GM12873 (cell line): ENCODE data around the gene APEH.

Source experiments
- TF ChIP-seq, protein P1 (sequence below): IDR thresholded peaks from 2 replicates; pipeline ENCODE4 v1.5.1; 2012; ENCODE audit warnings: low read depth, mild to moderate bottlenecking, moderate library complexity, low read length, control low read depth; ENCODE audit not compliant: insufficient read depth; ENCODE audit errors: missing control alignments

Gene APEH

DNA sequence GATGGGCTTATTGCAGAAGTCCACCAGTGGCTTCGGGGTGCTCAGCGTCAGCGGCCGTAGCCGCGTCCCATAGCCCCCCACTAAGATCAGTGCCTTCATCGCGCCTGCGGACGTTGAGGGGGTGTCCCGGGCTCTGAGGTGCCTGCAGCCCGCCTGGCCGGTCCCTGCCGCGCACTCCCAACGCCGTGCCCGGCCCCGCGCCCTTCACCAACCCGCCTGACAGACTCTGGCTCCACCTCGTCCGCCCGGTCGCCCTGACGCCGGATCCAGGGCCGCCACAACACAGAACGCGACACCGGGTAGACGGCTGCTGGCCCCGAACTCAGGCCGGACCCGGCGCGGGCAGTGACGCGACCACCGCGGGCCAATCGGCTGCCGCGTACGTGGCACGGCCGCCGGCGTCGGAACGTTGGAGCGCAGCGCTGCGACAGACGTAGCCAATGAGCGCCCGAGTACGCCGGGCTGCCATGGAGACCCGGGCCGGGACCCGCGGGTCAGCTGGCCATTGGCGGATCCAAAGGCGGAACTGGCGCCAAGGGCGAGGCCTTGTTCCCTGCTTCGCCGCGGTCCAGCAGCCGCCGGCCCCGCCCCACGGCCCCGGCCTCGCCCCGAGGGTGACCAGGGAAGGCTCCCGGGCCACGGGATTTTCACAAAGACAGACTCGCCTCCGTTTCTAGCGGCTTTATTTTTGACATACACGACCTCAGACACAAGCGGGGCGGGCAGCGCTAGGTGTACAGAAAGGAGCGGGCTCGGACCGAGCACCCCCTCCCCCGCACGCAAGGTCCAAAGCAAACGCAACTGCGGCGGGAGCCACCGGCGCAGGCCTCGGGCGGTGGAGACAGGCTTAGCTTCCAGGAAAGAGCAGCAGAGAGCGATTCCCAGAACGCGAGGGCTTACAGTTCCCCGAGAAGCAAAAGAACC lies 49.7 kb downstream of the APEH start, which contains the start of gene GMPPB:
TSS of gene GMPPB (minus strand) at position 324 of the 924 bp plus-strand sequence. CDS start at position 99, 225 bp downstream.
- TF ChIP-seq, protein P1, sequence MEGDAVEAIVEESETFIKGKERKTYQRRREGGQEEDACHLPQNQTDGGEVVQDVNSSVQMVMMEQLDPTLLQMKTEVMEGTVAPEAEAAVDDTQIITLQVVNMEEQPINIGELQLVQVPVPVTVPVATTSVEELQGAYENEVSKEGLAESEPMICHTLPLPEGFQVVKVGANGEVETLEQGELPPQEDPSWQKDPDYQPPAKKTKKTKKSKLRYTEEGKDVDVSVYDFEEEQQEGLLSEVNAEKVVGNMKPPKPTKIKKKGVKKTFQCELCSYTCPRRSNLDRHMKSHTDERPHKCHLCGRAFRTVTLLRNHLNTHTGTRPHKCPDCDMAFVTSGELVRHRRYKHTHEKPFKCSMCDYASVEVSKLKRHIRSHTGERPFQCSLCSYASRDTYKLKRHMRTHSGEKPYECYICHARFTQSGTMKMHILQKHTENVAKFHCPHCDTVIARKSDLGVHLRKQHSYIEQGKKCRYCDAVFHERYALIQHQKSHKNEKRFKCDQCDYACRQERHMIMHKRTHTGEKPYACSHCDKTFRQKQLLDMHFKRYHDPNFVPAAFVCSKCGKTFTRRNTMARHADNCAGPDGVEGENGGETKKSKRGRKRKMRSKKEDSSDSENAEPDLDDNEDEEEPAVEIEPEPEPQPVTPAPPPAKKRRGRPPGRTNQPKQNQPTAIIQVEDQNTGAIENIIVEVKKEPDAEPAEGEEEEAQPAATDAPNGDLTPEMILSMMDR = no peak

DNA sequence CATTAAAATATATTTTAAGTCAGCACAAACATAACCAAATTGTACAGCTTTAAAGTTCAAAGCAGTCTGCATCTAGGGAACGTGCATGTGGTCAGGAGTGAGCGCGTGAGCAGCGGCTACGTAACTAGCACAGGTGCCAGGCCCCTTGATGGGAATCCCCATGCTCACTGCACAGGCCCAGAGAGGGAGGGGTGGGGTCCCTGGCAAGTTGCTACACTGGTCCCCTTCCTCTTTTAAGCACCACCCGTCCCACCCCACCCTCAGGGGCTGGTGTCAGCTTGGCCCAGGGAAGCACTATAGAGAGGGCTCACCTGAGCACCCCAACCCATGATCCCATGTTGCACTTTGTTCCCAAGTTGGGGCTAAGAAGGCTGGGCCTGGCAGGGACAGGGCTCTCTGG lies 50.4 kb downstream of the APEH start:
- TF ChIP-seq, protein P1 = no peak

DNA sequence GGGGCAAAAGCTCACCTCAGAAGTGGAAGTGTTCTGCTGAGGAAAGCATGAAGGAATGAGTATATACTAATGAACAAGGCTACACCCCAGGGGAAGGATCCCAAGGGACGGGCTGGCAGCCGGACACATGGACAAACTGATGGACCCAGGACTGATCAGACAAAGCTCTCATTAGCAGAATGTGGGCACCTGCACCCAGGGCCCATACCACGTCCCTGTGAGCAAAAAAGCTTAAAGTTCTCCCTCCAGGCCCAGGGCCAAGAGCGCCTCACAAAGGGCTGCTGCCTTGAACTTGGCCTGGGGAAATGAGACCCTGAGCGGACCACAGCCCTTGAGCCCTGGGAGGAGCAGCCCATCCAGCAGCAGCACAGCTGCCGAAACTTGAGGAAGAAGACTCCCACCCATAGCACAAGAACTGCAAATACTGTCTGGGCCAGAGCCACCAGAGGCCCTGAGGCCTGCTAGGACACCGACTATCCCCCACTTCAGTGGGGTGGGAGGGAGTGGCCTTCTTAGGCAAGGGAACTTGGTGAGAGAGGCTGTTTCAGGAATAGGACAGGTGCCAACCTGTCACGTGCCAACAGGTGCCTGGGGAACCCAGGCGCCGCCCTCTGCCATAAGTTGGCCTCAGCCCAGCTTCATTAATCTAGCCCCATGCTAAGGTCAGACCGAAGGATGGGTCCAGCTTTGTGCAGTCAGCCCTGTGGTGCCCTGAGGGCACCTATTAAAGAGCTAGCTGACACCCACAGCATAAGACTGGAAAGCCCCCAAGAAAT lies 51.9 kb downstream of the APEH start:
- TF ChIP-seq, protein P1 = no peak

DNA sequence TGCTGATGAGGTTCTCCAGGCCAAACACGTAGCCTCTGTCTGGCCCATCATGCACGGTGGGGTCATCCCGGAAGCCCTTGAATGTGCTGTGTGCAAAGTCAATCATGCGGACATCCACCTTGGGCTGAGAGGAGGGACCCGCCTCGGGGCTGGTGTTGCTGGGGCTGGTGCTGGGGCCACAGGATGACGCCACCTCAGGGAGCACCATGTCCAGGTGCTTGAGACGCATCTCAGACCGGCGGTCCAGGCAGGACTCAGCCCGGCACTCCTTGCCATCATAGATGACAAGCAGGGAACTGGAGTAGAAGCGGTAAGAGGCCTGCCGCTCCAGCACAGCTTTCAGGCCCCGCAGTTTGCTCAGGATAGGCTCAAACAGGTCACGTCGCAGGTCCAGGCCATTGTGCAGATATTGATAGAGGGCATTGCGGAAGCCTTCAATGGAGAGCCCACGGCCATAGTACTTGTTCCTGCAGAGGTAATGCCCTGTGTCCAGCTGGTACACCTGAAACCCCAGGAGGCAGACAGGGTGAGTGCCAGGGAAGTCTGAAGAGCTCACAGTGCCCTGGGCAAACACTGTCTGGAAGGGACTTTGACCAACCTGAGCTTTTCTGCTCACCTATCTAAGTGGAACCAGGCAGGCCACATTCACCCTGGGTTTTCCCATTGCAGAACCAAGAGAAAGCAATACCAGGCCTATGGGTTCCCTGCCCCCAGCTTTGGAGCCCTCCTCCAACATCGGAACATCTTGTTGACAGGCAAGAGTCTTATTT lies 53.2 kb downstream of the APEH start:
- TF ChIP-seq, protein P1 = no peak

DNA sequence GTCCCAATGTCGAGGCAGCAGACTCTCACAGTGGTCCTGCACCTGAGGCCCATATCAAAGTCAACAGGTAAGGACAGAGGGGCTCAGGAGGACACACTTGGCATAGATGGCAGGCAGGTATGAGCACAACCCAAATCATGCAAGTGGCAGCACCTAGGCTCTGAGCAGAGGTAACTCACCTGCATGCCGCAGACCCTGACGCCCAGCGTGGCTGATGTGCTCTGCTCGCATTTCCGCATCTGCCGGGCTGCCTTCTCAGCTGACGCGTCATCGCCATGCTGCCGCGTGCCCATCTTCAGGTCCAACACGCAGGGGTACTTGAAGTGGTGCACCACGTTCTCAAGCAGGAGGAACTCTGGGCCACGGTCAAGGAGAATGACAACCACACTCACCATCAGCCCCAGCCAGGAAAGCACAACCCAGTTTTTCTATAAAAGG lies 53.8 kb downstream of the APEH start:
- TF ChIP-seq, protein P1 = no peak

DNA sequence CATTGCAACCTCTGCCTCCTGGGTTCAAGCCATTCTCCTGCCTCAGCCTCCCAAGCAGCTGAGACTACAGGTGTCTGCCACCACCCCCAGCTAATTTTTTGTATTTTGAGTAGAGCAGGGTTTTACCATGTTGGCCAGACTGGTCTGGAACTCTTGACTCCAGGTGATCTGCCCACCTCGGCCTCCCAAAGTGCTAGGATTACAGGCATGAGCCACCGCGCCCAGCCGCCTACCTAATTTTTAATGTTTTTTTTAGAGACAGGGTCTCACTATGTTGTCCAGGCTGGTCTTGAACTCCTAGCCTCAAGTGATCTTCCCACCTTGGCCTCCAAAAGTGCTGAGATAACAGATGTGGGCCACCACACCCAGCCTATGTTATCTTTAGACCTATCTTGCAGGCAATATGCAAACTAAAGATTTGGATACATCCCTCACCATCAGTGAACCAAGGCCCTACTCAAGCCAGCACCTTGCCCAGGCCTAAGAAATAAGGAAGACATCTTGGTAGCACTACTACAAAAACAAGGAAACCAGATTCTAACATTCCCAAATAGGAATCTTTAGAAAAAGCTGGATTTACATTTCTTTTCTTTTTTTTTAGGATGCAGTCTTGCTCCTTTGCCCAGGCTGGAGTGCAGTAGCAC lies 55.9 kb downstream of the APEH start:
- TF ChIP-seq, protein P1 = no peak
